ENCODE data around the gene SHF.

DNA sequence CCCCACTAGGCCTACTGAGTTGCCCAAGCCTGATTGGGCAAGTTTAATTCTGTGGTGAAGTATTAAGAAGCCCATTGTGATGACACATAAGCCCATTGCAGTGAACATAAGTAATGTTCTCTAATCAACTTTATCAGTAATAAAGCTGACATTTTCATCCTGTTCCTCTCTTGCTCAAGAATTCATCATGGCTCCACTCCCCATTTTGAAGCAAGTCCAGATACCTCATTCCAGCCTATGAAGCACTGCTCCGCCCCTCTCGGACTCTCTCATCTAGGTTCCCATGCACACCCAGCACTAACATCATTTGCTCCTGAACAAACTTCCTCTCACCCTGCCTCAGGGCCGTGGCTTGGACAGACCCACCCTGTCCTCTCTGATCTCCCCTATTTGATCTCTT is 10.5 kb downstream of the SHF start:
- TF ChIP-seq, protein P1, sequence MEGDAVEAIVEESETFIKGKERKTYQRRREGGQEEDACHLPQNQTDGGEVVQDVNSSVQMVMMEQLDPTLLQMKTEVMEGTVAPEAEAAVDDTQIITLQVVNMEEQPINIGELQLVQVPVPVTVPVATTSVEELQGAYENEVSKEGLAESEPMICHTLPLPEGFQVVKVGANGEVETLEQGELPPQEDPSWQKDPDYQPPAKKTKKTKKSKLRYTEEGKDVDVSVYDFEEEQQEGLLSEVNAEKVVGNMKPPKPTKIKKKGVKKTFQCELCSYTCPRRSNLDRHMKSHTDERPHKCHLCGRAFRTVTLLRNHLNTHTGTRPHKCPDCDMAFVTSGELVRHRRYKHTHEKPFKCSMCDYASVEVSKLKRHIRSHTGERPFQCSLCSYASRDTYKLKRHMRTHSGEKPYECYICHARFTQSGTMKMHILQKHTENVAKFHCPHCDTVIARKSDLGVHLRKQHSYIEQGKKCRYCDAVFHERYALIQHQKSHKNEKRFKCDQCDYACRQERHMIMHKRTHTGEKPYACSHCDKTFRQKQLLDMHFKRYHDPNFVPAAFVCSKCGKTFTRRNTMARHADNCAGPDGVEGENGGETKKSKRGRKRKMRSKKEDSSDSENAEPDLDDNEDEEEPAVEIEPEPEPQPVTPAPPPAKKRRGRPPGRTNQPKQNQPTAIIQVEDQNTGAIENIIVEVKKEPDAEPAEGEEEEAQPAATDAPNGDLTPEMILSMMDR (conservative IDR thresholded peaks at IDR 0.05; ENCODE audit: low read length): no peak
- TF ChIP-seq EZH2phosphoT487 (IDR thresholded peaks at IDR 0.05; ENCODE audit: borderline replicate concordance): no peak

Measured in Loucy (cell line).